Measurements from ENCODE around the gene SPECC1.
"Not testable (repeated sequence)": the region's sequence is repeated elsewhere in the genome, so short reads cannot be mapped to it uniquely, and the experiment has no call there.

The SPECC1 gene

GRCh38 chr17:20315821-20316220 is 306.7 kb downstream of the SPECC1 start:
- no peak for TF ChIP-seq CTCF (IDR thresholded peaks at IDR 0.05; ENCODE audit: low read depth, low read length, missing control alignments)

DNA sequence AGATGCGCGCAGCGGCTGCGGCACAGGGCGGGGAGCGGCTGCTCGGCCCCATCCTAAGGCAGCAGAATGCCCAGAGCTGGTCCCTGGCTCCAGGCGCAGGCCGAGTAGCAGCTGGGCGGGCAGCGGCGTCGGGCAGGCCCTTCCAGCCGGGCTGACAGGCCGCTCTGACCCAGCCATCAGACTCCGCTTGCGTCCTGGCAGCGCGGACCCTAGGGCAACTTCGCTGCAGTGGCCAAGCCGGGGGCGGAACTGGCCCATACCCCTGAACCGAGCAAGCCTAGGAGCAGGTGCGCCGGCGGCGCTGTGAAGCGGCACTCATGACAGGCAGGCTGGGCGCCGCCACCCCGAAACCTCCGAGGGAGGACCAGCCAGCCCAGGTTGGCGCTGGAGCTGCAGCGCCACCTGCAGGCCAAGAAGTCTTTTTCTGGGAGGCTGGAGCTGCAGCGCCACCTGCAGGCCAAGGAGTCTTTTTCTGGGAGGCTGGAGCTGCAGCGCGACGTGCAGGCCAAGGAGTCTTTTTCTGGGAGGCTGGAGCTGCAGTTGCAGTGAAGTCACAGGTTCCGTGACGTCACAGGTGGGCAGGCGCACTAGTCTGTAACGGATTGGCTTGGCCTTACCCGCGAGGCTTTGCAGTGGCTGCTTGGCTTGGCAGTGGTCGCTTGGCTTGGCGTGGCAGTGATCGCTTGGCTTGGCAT is 311.5 kb downstream of the SPECC1 start:
- H3K4me3 ChIP-seq (ENCODE audit: low read depth, low read length): not testable (repeated sequence)
- DNase-seq (ENCODE audit: low read depth): peak; percentile 16
- peak; percentile 77 for TF ChIP-seq CTCF (IDR thresholded peaks at IDR 0.05; ENCODE audit: low read depth, low read length, missing control alignments)

More at GRCh38 chr17:20315821-20316220, 306.7 kb downstream of the SPECC1 start:
- H3K4me3 ChIP-seq (ENCODE audit: low read depth, low read length): no peak overlapping the region
- no peak for DNase-seq (ENCODE audit: low read depth)

- not testable (repeated sequence) for DNase-seq (ENCODE audit: low read depth); H3K4me3 ChIP-seq (ENCODE audit: low read depth, low read length)
Observed at GRCh38 chr17:20321357-20321756, 312.2 kb downstream of the SPECC1 start.

DNA sequence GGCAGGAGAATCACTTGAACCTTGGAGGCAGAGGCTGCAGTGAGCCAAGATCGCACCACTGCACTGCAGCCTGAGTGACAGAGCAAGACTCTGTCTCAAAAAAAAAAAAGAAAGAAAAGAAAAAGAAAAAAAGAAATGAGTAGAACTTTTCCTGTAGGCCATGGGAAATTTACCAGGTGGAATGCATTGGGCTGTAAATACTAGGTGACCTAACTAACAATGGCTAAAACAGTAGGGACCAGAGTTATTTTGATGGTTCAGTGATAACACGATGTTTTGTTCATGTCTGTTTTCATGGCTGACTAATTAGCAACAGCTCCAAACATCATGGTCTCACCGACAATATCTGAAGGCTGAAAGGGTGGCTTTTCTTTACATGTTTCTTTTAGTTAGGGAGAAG is 318.6 kb downstream of the SPECC1 start:
- not testable (repeated sequence) for H3K4me3 ChIP-seq (ENCODE audit: low read depth, low read length); DNase-seq (ENCODE audit: low read depth)

DNA sequence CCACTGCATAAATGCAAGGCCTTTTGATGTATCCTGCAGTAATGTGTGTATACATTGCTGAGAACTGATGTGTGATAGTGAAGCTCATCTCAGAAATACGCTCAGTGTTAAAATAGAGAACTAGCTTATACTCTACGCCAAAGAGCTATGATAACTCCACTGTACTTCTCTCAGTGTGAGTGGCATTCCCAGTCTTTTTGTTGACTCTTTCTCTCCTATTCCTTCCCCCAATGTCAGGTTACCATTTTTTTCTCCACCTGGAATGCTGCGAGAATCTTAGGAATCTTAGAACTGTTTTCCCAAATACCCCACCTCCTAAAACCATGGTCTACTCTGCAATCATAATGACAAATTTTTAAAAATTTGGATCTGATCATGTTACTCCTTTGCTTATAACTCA is 342.2 kb downstream of the SPECC1 start:
- H3K4me3 ChIP-seq (ENCODE audit: low read depth, low read length); DNase-seq (ENCODE audit: low read depth): not testable (repeated sequence)

GRCh38 chr17:20352567-20352966 is 343.4 kb downstream of the SPECC1 start:
- not testable (repeated sequence) for DNase-seq (ENCODE audit: low read depth)

DNA sequence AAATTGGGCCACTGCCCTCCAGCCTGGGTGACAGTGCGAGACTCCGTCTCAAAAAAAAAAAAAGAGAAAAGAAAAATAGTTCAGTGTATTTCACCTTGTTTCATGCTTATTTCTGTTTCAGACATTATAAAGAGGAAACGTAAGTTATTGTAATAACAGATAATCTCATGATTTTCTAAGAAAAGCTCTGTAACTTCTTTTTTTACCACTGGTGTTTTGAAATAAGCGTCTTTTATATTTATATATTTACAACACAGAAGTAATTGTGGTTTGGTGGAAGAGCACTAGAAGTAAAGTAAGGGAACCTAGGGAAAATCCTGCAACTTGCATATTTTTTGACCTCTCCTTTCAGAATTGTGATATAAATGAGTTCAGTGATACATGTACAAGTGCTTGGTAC is 354.7 kb downstream of the SPECC1 start:
- H3K4me3 ChIP-seq (ENCODE audit: low read depth, low read length); DNase-seq (ENCODE audit: low read depth): not testable (repeated sequence)

More at GRCh38 chr17:20352567-20352966, 343.4 kb downstream of the SPECC1 start:
- not testable (repeated sequence) for H3K4me3 ChIP-seq (ENCODE audit: low read depth, low read length)
